ENCODE results near the gene PDGFRB. TPM values are rescaled to one million over a fixed set of nuclear protein-coding genes. Genes with fewer than 3 reads are reported as not detected.

PDGFRB gene
- total RNA-seq, 2 donors from 2014 or later = 8.6 to 18.1 TPM

DNA sequence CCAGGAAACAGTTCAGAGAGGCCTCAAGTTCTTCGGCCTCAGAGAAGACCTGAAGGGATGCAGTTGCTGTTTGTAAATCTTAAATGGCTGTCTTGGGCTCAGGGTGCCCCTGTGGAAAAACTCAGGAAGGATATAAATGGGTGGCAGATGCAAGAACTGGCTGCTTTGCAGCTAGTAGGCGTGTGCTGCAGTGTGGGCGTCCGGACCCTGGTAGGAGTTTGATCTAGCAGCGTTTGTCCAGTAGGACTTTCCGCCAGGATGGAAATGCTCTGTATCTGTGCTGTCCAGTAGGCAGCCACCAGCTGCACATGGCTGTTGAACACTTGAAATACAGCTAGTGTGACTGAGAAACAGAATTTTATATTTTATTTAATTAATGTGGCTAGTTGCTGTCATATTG is 18.6 kb upstream of the PDGFRB start:
- Histone ChIP-seq H3K4me1 (peaks cover 14% of the 10 kb centered on the region), H3K27me3 (no peaks in the 10 kb centered on the region), H3K36me3 (no peaks in the 10 kb centered on the region), H3K27ac (peak overlapping the region; percentile 7), H3K9ac (ENCODE audit: low read depth in 2 of 2, low read length in 2 of 2) (peak overlapping the region in 1 of 2 donors; percentile 13), H3K4me3 (no peak overlapping the region), H3K9me3 (no peaks in the 10 kb centered on the region)
- TF ChIP-seq, protein P1, sequence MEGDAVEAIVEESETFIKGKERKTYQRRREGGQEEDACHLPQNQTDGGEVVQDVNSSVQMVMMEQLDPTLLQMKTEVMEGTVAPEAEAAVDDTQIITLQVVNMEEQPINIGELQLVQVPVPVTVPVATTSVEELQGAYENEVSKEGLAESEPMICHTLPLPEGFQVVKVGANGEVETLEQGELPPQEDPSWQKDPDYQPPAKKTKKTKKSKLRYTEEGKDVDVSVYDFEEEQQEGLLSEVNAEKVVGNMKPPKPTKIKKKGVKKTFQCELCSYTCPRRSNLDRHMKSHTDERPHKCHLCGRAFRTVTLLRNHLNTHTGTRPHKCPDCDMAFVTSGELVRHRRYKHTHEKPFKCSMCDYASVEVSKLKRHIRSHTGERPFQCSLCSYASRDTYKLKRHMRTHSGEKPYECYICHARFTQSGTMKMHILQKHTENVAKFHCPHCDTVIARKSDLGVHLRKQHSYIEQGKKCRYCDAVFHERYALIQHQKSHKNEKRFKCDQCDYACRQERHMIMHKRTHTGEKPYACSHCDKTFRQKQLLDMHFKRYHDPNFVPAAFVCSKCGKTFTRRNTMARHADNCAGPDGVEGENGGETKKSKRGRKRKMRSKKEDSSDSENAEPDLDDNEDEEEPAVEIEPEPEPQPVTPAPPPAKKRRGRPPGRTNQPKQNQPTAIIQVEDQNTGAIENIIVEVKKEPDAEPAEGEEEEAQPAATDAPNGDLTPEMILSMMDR (IDR thresholded peaks at IDR 0.05) = no peak
- intact Hi-C loops (cut with DNase I) = no loop called here
- no peak for DNase-seq

GRCh38 chr5:150173161-150173560 is 17.5 kb upstream of the PDGFRB start:
- Histone ChIP-seq H3K36me3 (no peaks in the 10 kb centered on the region), H3K27me3 (no peaks in the 10 kb centered on the region), H3K9me3 (no peaks in the 10 kb centered on the region), H3K4me1 (peaks cover 12% of the 10 kb centered on the region), H3K27ac (no peak overlapping the region), H3K9ac (ENCODE audit: low read depth in 2 of 2, low read length in 2 of 2) (peak overlapping the region in 1 of 2 donors; percentile 42), H3K4me3 (no peak overlapping the region)
- TF ChIP-seq, protein P1 (IDR thresholded peaks at IDR 0.05) = no peak
- peak; percentile 38 for DNase-seq
- intact Hi-C loops (cut with DNase I) = no loop called here

DNA sequence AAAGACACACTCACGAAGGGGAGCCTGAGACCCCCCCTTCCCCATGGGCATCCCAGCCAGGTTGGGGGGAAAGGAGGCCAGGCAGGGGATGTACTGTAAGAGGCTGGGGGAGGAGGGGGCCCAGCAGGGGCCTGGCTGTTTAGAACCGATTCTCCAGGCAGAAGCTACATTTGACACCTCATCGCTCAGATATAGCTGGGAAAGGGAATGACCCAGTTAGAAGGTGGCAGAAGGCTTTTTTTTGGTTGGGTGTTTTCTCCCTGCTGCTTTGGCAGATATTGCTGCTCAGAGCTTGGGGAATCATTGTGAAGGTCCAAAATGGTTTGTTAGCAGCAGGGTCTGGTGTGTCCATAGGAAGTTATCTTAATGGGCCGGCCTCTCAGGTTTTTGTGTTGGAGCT is 16.9 kb upstream of the PDGFRB start:
- H3K9ac ChIP-seq (ENCODE audit: low read depth in 2 of 2, low read length in 2 of 2) = peak overlapping the region in 1 of 2 donors; percentile 42
- H3K4me1 ChIP-seq = peaks cover 12% of the 10 kb centered on the region
- H3K9me3 ChIP-seq = no peaks in the 10 kb centered on the region
- H3K27me3 ChIP-seq = no peaks in the 10 kb centered on the region
- H3K27ac ChIP-seq = peak overlapping the region; percentile 34
- intact Hi-C loops (cut with DNase I) = no loop called here
- no peaks in the 10 kb centered on the region for H3K36me3 ChIP-seq
- DNase-seq = no peak
- H3K4me3 ChIP-seq = no peak overlapping the region
- TF ChIP-seq, protein P1 (IDR thresholded peaks at IDR 0.05) = no peak

GRCh38 chr5:150172145-150172544 is 16.5 kb upstream of the PDGFRB start:
- H3K4me1 ChIP-seq = peaks cover 12% of the 10 kb centered on the region
- H3K27me3 ChIP-seq = peaks cover 1% of the 10 kb centered on the region
- peak overlapping the region in 1 of 2 donors; percentile 42 for H3K9ac ChIP-seq (ENCODE audit: low read depth in 2 of 2, low read length in 2 of 2)
- TF ChIP-seq, protein P1 (IDR thresholded peaks at IDR 0.05) = no peak
- intact Hi-C loops (cut with DNase I) = no loop called here
- peak; percentile 62 for DNase-seq
- peak overlapping the region; percentile 34 for H3K27ac ChIP-seq
- H3K9me3 ChIP-seq = no peaks in the 10 kb centered on the region
- no peak overlapping the region for H3K4me3 ChIP-seq
- H3K36me3 ChIP-seq = no peaks in the 10 kb centered on the region

GRCh38 chr5:150168864-150169263 is 13.2 kb upstream of the PDGFRB start:
- H3K4me3 ChIP-seq = peak overlapping the region; percentile 69
- DNase-seq = peak; percentile 55
- peak overlapping the region; percentile 84 for H3K27ac ChIP-seq
- peaks cover 3% of the 10 kb centered on the region for H3K27me3 ChIP-seq
- peak overlapping the region in 1 of 2 donors; percentile 99 for H3K9ac ChIP-seq (ENCODE audit: low read depth in 2 of 2, low read length in 2 of 2)
- no peaks in the 10 kb centered on the region for H3K36me3 ChIP-seq
- H3K9me3 ChIP-seq = no peaks in the 10 kb centered on the region
- TF ChIP-seq, protein P1 (IDR thresholded peaks at IDR 0.05) = no peak
- intact Hi-C loops (cut with DNase I) = no loop called here
- H3K4me1 ChIP-seq = peaks cover 24% of the 10 kb centered on the region
